OCI-LY7 (cell line): ENCODE data around the gene DHRS1. TPM values are rescaled to one million over a fixed set of nuclear protein-coding genes. Genes with fewer than 3 reads are reported as not detected.

Source experiments
- BruUV-seq: library from RNA; stranded (reverse); fragments of 400-500 nt; replicated peaks from 2 replicates; lab custom pipeline; 2021; lab: Mats Ljungman, UMichigan
- CTCF ChIA-PET: fragments of 300-600 bp; sonication (Branson Sonifier 250); formaldehyde crosslinking; loops from one replicate; lab custom pipeline; 2022; ENCODE audit warnings: antibody characterized with exemption; ENCODE audit not compliant: unreplicated experiment; lab: Charles Lee
- POLR2A ChIA-PET: fragments of 300-600 bp; sonication (Branson Sonifier 250); formaldehyde crosslinking; loops from one replicate; lab custom pipeline; 2022; ENCODE audit warnings: antibody characterized with exemption; lab: Charles Lee
- DNase-seq: peaks from one replicate; pipeline ENCODE4 v3.0.0-alpha.2; 2015; ENCODE audit warnings: low spot score
- H2AFZ ChIP-seq: fragments of 200-600 bp; sonication (generic), shearing (Covaris generic); 2 replicates; pipeline ENCODE4 v1.6.1; 2014; ENCODE audit warnings: mild to moderate bottlenecking, antibody characterized with exemption, low read length, moderate library complexity
- H3K27ac ChIP-seq: fragments of 200-600 bp; sonication (generic); 2 replicates; pipeline ENCODE4 v1.5.1; 2014; ENCODE audit warnings: mixed run types, low read depth, mild to moderate bottlenecking, moderate library complexity, low read length, inconsistent platforms; ENCODE audit not compliant: poor library complexity, severe bottlenecking
- H3K36me3 ChIP-seq: fragments of 200-600 bp; sonication (generic); 2 replicates; pipeline ENCODE4 v1.6.1; 2014; ENCODE audit warnings: mild to moderate bottlenecking, antibody characterized with exemption, low read length, moderate library complexity, mixed read lengths; ENCODE audit not compliant: insufficient read depth
- H3K4me1 ChIP-seq: fragments of 200-600 bp; sonication (generic); 2 replicates; pipeline ENCODE4 v1.5.1; 2014; ENCODE audit warnings: mild to moderate bottlenecking, low read length; ENCODE audit not compliant: insufficient read depth, poor library complexity, severe bottlenecking
- H3K4me2 ChIP-seq: fragments of 200-600 bp; sonication (generic); 2 replicates; pipeline ENCODE4 v1.6.1; 2014; ENCODE audit warnings: mild to moderate bottlenecking, low read length
- H3K4me3 ChIP-seq: fragments of 200-600 bp; sonication (generic); 2 replicates; pipeline ENCODE4 v1.5.1; 2014; ENCODE audit warnings: mild to moderate bottlenecking, low read depth, low read length; ENCODE audit not compliant: poor library complexity, severe bottlenecking
- H3K79me2 ChIP-seq: fragments of 200-600 bp; sonication (generic); 2 replicates; pipeline ENCODE4 v1.6.1; 2016; ENCODE audit warnings: low read depth, mild to moderate bottlenecking, low read length, moderate library complexity, mixed read lengths; ENCODE audit not compliant: insufficient read depth
- H3K9me2 ChIP-seq: fragments of 200-600 bp; sonication (generic); 2 replicates; pipeline ENCODE4 v1.6.1; 2016; ENCODE audit warnings: mild to moderate bottlenecking, low read length, mixed read lengths; ENCODE audit not compliant: insufficient read depth
- H3K9me3 ChIP-seq: fragments of 200-600 bp; sonication (generic); 2 replicates; pipeline ENCODE4 v1.6.1; 2014; ENCODE audit warnings: mild to moderate bottlenecking, mixed run types, low read length, mixed read lengths
- H4K20me1 ChIP-seq: fragments of 200-600 bp; sonication (generic); 2 replicates; pipeline ENCODE4 v1.6.1; 2014; ENCODE audit warnings: mild to moderate bottlenecking, antibody characterized with exemption, low read length, moderate library complexity, mixed read lengths; ENCODE audit not compliant: insufficient read depth
- CTCF ChIP-seq: fragments of 200-600 bp; sonication (generic); conservative IDR thresholded peaks from 2 replicates; pipeline ENCODE4 v1.5.1; 2014; ENCODE audit warnings: mild to moderate bottlenecking, antibody characterized with exemption, low read length, moderate library complexity, mixed read lengths
- EZH2phosphoT487 ChIP-seq: fragments of 200-600 bp; sonication (generic); IDR thresholded peaks from 2 replicates; pipeline ENCODE4 v1.6.1; 2018; ENCODE audit warnings: low read depth, borderline replicate concordance, mild to moderate bottlenecking, mixed run types, antibody characterized with exemption, low read length, moderate library complexity, mixed read lengths
- intact Hi-C: fragments of 100-400 bp; cut with micrococcal nuclease; formaldehyde crosslinking; loops from one replicate; pipeline ENCODE4 v1.10.0; 2022; ENCODE audit not compliant: unreplicated experiment
- total RNA-seq, 2 experiments: library from RNA; depleted of rRNA in 1 of 2; stranded (reverse); fragments of >200 nt in 1 of 2; shearing (Covaris generic) in 1 of 2; gene quantifications; 2 replicates each; pipeline ENCODE4 v1.2.3, GENCODE V29; 2014 to 2022

Gene DHRS1
- total RNA-seq, 2 experiments from 2014 or later, result 27.4 to 34.9 TPM

GRCh38 chr14:24284501-24285035 lies 15.0 kb downstream of the DHRS1 start:
- H3K36me3 ChIP-seq, result peaks cover 4% of the 10 kb centered on the region; the same call in 1 of the 2 replicates
- no peak for DNase-seq
- H3K9me2 ChIP-seq, result no peaks in the 10 kb centered on the region
- H3K4me3 ChIP-seq, result no peak overlapping the region
- no peak overlapping the region for H2AFZ ChIP-seq
- no TSS peak for BruUV-seq
- H4K20me1 ChIP-seq, result no peaks in the 10 kb centered on the region
- no peaks in the 10 kb centered on the region for H3K79me2 ChIP-seq
- H3K9me3 ChIP-seq, result no peaks in the 10 kb centered on the region
- CTCF ChIA-PET, result no interaction called here
- intact Hi-C loops, result no loop called here
- peaks cover under 1% of the 10 kb centered on the region for H3K4me1 ChIP-seq
- H3K27ac ChIP-seq, result no peak overlapping the region
- POLR2A ChIA-PET, result no interaction called here
- H3K4me2 ChIP-seq, result no peak overlapping the region
- no peak for TF ChIP-seq EZH2phosphoT487
- no peak for TF ChIP-seq CTCF

GRCh38 chr14:24283796-24284460 lies 15.7 kb downstream of the DHRS1 start:
- DNase-seq, result no peak
- Histone ChIP-seq H3K4me2 (no peak overlapping the region), H3K79me2 (no peaks in the 10 kb centered on the region), H3K36me3 (no peaks in the 10 kb centered on the region), H3K9me3 (no peaks in the 10 kb centered on the region), H3K4me1 (peaks cover 7% of the 10 kb centered on the region), H3K4me3 (no peak overlapping the region), H2AFZ (no peak overlapping the region), H3K27ac (no peak overlapping the region), H4K20me1 (no peaks in the 10 kb centered on the region), H3K9me2 (no peaks in the 10 kb centered on the region)
- intact Hi-C loops, result no loop called here
- TF ChIP-seq EZH2phosphoT487, result no peak
- TF ChIP-seq CTCF, result no peak
- POLR2A ChIA-PET, result interaction anchor here (1.0 kb wide), 1 partner anchor 40 kb away, joined by 5 read pairs; no protein-coding TSS in a partner anchor
- CTCF ChIA-PET, result no interaction called here
- BruUV-seq, result no TSS peak

- Histone ChIP-seq H3K79me2 (no peaks in the 10 kb centered on the region), H3K4me2 (no peak overlapping the region), H3K4me3 (no peak overlapping the region), H3K9me2 (no peaks in the 10 kb centered on the region), H2AFZ (no peak overlapping the region), H3K4me1 (peaks cover 7% of the 10 kb centered on the region), H3K36me3 (no peaks in the 10 kb centered on the region), H3K9me3 (no peaks in the 10 kb centered on the region), H3K27ac (no peak overlapping the region), H4K20me1 (no peaks in the 10 kb centered on the region)
- POLR2A ChIA-PET, result interaction anchor here (1.0 to 1.4 kb wide), 2 partner anchors 35 to 39 kb away, joined by 4 to 5 read pairs; no protein-coding TSS in a partner anchor
- CTCF ChIA-PET, result interaction anchor here (0.8 kb wide), 1 partner anchor 21 kb away, joined by 3 read pairs; no protein-coding TSS in a partner anchor
- TF ChIP-seq CTCF, result no peak
- TF ChIP-seq EZH2phosphoT487, result no peak
- DNase-seq, result no peak
- BruUV-seq, result no TSS peak
- intact Hi-C loops, result no loop called here
Measured at GRCh38 chr14:24282736-24283135, 16.8 kb downstream of the DHRS1 start.
